Posterior cingulate gyrus (tissue), 11 donors: Measurements from ENCODE around the gene RHEB.
"Not testable (repeated sequence)": the region's sequence is repeated elsewhere in the genome, so short reads cannot be mapped to it uniquely, and the experiment has no call there.

ENCODE experiments used
- DNase-seq, 10 donors: peaks; one replicate each; pipeline versions ENCODE4 v3.0.0 to v3.0.0-alpha.2; 2020 to 2021; ENCODE audit warnings: mixed read lengths in 3 of 10
- intact Hi-C: fragments of 100-400 bp; cut with DNase I; formaldehyde crosslinking; loops from one replicate; pipeline ENCODE4 v1.15.1; 2023

Gene RHEB

DNA sequence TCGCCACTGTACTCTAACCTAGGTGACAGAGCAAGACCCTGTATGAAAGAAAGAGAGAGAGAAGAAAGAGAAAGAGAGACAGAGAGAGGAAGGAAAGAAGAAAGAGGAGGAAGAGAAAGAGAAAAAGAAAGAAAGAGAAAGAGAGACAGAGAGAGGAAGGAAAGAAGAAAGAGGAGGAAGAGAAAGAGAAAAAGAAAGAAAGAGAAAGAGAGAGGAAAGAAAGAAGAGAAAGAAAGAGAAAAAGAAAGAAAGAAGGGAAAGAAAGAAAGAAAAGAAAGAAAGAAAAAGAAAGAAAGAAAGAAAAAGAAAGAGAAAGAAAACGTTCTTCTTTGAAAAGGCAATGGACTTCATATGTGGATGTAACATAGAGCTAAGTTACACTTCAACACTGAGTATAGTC lies 16.5 kb upstream of the RHEB start:
- intact Hi-C loops, DNase-seq: not testable (repeated sequence)

DNA sequence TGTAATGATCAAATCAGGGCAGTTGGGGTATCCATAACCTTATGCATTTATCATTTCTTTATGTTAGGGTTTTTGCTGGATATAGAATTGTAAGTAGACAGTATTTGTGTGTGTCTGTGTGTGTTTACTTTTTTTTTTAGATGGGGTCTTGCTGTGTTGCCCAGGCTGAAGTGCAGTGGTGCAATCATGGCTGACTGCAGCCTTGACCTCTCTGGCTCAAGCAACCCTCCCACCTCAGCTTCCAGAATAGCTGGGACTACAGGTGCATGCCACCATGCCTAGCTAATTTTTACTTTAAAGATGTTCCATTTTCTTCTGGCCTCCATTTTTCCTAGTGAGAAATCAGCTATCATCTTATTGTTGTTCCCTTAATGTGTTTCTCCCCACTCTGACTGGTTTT lies 10.1 kb upstream of the RHEB start:
- no peak for DNase-seq
- intact Hi-C loops, result no loop called here

GRCh38 chr7:151524845-151525244 lies 5.2 kb upstream of the RHEB start:
- DNase-seq, result no peak
- intact Hi-C loops, result no loop called here

DNA sequence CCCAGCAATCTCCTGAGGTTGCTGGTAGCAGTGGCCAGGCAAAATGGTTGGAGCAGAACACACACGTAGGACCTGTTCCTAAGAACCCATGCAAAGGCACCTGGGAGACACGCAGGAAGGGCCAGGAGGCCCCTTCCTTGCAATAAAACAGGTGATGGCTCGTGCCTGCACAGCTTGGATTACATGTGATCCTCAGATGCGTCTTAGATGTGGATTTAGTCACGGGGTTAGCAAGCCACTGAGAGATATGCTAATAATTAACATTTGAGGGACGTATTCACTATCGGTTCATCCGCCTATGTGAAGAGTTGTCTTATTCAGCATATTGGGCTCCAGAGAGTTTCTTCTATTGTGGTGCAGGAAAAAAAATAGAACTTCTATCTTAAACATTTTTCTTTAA lies 4.6 kb upstream of the RHEB start:
- intact Hi-C loops, result no loop called here
- DNase-seq, result no peak

DNA sequence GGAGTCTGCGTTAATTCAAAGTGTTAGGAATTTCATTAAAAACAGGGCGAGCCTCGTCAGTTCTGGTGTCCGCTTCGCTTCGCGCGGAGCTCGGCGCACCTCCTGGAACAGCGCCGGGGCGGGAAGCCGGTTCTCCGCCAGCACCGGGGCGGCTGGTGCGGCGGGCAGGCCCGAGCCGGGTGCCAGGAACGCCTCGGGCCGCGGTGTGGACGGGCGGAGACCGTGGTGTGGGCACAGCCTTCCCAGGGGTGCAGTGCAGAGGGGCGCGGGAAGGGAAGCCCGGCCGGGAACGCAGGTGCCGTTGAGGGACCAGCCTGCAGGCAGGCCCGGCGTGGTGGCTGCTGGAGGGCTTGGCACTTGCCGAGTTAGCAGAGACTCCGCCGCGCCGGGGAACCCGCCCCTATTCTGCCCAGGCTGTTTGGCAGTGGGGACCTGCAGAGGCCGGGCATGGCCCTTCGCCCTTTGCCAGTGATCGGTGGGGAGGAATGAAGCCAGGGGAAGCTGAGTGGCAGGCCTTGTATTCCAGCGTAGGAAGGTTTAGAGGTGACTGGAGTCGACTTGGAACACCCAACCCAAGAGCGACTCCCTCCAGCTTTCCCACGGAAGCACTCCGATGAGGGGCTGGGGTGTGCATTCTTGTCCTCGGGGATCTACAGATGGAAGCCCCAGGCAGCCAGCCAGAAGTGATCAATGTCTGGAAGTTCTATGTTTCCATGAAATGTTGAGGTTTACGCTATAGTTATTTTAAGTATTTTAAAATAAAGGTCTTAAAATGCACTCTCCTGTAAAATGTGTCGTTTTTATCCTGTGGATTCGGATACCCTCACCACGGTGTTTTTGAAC lies 945 bp upstream of the RHEB start:
- DNase-seq, result peak in 9 of 10 donors; percentile 20 to 93 (median 53)
- intact Hi-C loops, result no loop called here

DNA sequence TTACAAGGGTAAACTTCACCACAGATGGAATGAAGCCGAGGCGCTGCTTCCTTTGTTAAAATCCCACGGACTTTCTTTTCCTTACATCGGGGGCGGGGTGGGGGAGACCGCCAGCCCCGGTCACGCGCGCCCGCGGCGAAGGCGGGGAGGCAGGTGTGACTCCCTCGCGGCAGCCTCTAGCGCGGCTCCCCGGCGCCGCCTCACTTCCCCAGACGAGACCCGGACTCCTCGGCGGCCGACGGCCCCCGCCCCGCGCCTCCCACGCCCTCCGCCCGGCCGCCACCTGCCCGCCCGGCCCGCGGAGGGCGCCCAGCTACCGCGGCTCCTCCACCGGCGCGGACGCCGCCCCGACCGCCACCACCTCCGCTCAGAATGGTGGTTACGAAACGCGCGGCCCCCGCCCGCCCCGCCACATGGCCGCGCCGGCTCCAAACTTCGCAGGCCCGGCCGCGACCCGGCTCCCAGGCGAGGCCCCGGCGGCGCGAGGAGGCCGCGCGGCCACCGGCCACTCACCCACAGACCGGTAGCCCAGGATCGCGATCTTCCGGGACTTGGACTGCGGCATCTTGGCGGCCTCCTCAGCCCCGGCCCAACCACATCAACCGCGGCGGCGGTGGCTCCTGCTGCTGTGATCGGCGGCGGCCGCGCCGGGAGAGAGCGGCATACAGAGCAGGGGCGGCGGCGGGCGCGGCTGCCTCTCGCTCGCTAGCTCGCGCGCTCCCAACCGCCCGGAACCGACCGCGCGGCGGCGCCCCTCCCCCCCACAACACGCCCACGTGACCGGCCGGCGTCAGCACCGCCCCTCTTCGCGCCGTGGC lies 539 bp downstream of the RHEB start:
- intact Hi-C loops, result loop anchor here (10.0 kb wide), 1 partner anchor 116 kb away; no protein-coding TSS in a partner anchor
- DNase-seq, result peak; percentile 25 to 94 (median 44)

DNA sequence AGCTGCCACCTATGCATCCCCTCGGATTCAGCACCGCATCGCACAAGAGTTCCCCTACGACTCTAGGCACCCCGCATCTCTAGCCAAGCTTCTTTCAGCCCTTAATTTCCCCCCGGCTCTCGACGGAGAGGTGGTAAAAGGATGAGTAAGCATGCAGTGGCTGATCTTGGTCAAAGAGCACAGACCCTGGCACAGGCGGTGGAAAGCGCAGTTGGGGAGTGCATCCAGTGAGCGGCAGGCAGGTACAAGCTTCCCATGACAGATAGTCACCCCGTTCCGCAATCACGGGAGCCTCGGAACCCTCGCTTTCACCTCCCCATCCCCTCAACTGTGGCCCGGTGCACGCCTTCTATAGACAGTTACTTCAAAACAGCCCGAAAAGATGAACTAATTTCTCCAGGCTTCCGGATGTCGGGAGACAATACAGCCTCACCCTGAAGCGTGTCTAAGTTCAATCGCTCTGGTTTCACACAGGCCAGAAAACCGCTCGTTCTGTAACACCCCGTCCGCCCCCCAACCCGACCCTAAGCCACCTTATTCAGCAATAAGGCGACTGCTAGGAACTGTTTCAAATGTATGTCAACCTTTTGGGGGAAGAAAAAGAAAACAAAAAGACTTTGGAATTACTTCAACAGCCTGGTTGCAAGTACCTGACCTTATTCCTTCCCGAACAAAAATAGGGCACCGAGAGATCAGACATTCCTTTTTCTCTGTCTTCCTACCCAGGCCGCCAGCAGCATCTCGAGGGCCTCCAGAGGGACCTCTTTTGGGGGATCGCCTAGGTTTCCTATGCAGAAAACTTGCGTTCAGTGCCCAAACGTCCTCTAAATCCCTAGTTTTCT lies 1.4 kb downstream of the RHEB start:
- peak in 6 of 10 donors; percentile 19 to 88 (median 36) for DNase-seq
- intact Hi-C loops, result loop anchor here (10.0 kb wide), 1 partner anchor 116 kb away; no protein-coding TSS in a partner anchor

GRCh38 chr7:151517601-151518104 lies 2.0 kb downstream of the RHEB start:
- DNase-seq, result no peak
- intact Hi-C loops, result loop anchor here (10.0 kb wide), 1 partner anchor 117 kb away; no protein-coding TSS in a partner anchor

DNA sequence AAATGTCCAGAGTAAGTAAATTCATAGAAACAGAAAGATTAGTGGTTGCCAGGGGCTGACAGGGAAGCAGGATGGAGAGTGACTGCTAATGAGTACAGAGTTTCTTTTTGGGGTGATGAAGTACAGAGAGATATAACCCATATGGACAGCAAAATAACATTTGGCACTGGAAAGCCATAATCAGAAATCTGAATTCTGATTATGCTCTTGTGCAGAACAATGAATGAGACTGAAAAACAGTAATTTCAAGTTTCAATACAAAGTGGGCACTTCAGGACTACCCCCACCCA lies 4.5 kb downstream of the RHEB start:
- DNase-seq, result no peak
- intact Hi-C loops, result loop anchor here (10.0 kb wide), 1 partner anchor 120 kb away; no protein-coding TSS in a partner anchor

DNA sequence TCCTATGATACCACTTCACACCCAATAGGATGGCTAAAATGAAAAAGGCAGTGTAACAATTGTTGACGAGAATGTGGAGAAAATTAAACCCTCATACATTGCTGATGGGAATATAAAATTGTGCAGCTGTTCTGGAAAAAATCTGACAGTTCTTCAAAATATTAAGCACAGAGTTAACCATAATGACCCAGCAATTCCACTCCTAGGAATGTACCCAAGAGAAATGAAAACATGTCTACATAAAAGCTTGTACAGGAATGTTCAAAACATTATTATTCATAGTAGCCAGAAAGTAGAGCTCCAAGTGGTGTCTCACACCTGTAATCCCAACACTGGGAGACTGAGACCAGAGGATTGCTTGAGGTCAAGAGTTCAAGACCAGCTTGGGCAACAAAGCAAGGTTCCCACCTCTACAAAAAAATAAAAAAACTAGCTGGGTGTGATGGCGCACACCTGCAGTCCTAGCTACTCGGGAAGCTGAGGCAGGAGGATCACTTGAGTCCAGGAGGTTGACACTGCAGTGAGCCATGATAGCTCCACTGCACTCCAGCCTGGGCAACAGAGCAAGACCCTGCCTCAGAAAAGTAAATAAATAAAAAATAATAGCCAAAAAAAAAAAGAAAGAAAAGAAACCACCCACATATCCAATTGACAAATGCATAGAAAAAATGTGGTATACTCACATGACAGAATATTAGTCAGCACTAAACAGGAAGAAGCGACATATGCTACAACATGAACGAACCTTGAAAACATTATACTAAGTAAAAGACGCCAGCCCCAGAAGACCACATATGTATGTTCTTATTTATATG lies 5.0 kb downstream of the RHEB start:
- intact Hi-C loops, result loop anchor here (10.0 kb wide), 1 partner anchor 120 kb away; no protein-coding TSS in a partner anchor
- DNase-seq, result no peak

DNA sequence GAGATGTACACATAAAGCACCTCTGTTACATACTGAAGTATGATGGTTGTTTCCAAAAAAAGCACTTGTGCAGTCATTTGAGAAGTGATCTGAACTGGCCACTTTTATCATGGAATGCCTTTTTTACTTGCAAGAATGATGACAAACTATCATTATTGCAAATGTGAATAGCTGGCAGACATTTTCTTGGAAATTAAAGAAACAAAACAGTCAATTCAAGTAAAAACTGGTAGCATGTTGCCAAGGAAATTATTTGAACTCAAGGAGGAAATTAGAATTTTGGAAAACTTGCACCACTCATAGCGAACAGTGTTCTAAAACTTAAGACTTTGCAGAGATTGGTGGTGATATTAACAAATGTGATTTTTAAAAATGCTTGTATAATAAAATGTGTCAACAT lies 6.6 kb downstream of the RHEB start:
- no peak for DNase-seq
- intact Hi-C loops, result loop anchor here (10.0 kb wide), 1 partner anchor 122 kb away; no protein-coding TSS in a partner anchor

DNA sequence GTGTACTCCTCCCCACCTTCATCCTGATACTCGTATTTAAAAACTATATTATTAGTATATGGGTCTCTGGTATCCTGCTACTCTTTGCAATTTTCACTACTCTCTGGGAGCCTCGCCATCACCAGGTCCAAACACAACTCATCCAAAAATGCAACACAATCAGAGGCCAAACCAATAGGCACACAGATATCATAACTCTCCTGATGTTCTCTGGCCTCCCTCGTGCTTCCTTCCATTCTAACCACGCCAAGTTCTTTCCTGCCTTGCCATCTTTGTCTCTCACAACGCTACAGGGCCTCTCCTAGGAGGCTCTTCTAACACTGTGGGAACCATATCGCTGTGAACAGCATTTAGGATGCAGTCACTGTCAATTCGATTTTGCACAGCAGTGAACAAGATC lies 7.3 kb downstream of the RHEB start:
- intact Hi-C loops, result loop anchor here (10.0 kb wide), 1 partner anchor 122 kb away; no protein-coding TSS in a partner anchor
- DNase-seq, result no peak

DNA sequence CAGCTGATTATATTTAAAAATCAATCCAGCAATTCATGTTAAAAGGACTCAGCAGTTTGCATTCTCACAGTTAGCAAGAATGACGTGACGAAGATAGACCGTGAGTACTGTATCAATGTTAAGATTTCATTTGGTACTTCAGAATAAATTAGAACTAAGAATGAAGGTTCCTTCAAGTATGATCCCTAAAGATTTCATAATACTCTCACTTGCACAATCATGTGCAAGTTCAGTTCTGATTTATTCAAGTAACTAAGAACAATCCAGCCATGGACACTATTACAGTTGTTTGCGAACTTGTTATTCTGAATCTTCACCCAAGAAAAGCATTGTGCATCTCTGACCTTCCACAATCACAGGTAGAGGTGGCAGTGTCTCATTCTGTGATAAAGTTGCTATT lies 7.7 kb downstream of the RHEB start:
- intact Hi-C loops, result loop anchor here (10.0 kb wide), 1 partner anchor 123 kb away; no protein-coding TSS in a partner anchor
- no peak for DNase-seq

DNA sequence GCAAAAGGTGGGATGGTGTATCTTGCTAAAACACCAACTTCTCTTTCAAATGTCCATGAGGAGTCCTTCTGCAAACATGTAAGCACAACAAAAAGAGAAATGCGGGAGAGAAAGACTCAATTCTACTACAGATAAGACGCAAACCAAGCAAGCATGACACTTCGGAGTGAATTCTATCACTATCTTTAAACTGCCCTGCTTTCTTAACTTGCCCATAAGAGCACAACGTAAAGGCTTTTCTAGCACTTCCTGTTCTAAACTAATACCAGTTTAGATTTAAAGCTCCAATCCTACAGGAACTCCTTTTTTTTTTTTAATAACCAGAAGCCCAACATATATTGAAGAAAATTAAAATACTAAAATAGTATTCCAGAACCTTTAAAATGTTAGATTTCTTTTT lies 8.4 kb downstream of the RHEB start:
- no peak for DNase-seq
- intact Hi-C loops, result loop anchor here (10.0 kb wide), 1 partner anchor 124 kb away; no protein-coding TSS in a partner anchor

DNA sequence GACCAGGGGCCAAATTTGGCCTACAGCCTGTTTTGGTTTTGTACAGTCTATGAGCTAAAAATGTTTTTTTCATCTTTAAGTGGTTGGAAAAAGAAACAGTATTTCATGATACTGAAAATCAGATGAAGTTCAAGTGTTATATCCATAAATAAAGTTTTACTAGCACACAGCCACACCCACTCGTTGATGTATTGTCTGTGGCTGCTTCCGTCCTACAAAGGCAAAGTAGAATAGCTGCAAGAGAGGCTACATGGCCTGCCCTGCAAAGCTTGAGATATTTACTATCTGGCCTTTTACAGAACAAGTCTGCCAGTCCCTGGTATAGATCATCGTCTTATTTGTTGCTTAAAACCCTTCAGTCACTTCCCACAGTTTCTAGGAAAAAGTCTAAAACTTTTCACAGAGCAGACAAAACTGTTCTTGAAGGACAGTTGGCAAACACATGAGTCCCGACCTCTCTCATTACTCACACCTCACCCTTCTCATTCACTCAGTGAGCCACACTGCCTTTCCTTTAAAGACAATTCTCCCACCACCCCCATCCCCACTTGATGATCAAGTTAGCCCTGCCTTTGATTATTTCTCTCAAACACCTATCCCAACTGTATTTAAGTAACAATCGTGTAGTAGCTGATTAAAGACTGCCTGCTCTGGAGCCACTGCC lies 9.9 kb downstream of the RHEB start:
- intact Hi-C loops, result loop anchor here (10.0 kb wide), 1 partner anchor 125 kb away; no protein-coding TSS in a partner anchor

DNA sequence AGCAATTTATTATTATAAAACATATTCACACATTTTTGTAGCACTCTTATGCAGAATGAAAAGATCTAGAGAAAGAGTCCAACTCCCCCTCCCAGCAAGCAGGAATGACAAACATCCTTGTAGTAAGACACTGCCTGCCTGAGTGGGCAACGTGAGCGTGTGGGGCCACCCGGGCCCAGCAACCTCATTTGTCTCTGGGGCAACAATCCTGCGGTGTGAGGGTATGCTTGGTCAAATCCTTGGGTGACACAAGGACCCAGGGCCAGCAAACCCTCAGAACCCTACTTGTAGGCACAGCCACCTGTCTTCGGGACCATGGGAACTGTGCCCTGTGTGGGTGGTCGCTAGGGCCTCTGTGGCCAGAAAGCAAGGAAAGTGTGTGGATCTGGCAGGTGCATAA lies 10.7 kb downstream of the RHEB start:
- intact Hi-C loops, result no loop called here
- no peak for DNase-seq

More for the DNA sequence above, 9.9 kb downstream of the RHEB start:
- DNase-seq, result no peak

DNA sequence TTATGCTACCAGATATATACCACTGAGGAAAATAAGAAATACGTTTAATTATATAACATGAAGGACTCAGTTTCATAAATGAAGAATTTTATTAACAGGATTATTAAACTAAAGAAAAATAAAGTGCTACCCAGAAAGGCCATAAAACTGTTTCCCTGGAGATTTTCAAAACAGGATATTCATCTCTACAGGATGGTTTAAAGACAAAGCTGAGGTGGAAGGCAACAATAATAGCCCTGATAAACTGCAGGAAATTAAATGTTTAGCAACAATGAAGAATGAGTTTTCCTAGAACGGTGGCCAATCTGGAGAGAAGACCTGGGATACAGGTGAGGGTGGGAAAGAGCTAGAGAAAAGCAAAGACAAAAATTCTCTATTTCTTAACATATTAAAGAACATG lies 11.9 kb downstream of the RHEB start:
- intact Hi-C loops, result no loop called here
- DNase-seq, result no peak

DNA sequence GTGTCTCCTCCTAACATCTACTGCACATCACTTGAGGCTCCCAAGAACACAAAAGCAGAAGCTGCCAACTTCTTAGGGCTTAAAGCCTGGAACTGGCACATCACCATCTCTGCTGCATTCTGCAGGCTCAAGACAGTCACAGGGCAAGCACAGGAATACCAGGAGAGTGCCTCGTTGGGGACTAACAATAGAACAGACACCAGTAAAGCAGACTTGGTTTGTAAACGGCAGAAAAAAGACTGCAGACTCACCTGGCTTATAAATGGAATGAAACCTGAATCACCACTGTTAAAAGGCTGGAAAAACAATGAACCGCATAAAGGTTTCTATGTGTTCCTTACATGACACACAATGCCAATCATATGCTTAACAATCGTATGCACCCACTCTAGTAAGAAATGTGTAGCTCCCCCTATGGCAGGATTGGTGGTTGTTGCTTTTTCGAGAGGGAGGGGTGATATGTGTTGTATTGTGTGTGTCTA lies 12.8 kb downstream of the RHEB start:
- intact Hi-C loops, result no loop called here
- peak in 2 of 10 donors; percentile 62 to 84 for DNase-seq
